ENCODE results near the gene C3orf33. TPM values are rescaled to one million over a fixed set of nuclear protein-coding genes. Genes with fewer than 3 reads are reported as not detected.
"Not testable (repeated sequence)": the region's sequence is repeated elsewhere in the genome, so short reads cannot be mapped to it uniquely, and the experiment has no call there.

Gene C3orf33
- total and polyA plus RNA-seq, 2 of the 8 experiments (the other 6 are each of a cell fraction or from before 2014, with no cell fraction given) = 3.4 to 4.5 TPM

DNA sequence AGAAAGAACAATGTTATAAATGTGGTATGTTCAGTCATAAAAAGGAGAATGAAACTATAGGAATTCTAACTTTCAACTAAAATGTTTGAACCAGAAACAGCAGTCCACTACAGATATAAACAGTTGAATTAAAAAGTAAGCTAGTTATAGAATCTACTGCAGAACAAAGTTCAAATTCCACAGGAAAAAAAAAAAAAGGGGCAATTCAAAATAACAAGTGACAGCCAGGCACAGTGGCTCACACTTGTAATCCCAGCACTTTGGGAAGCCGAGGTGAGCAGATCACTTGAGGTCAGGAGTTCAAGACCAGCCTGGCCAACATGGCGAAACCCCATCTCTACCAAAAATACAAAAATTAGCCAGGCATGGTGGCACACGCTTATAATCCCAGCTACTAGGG, 43.3 kb upstream of the C3orf33 start:
- H3K4ac ChIP-seq (replicated peaks; ENCODE audit: insufficient read length, low read depth, low read length); H3K23ac ChIP-seq (ENCODE audit: insufficient read length); H4K8ac ChIP-seq (ENCODE audit: extremely low read depth, insufficient read depth, low read length); H2BK120ac ChIP-seq (replicated peaks; ENCODE audit: low read depth, low read length); H4K5ac ChIP-seq (ENCODE audit: insufficient read length, low read depth, low read length); H4K91ac ChIP-seq (replicated peaks; ENCODE audit: insufficient read length, low read length); H3K27ac ChIP-seq (ENCODE audit: low read depth, low read length); H3K18ac ChIP-seq (ENCODE audit: extremely low read depth, low read length); H3K36me3 ChIP-seq (ENCODE audit: control insufficient read depth in 2 of 4, insufficient read depth in 4 of 4, low read length in 3 of 4); FAIRE-seq; H3K14ac ChIP-seq (ENCODE audit: insufficient read length); H2BK5ac ChIP-seq (ENCODE audit: low read depth, low read length); H3K9ac ChIP-seq (replicated peaks in 1 of 4; ENCODE audit: extremely low read depth in 1 of 4, low read depth in 3 of 4, low read length in 3 of 4); H3K4me3 ChIP-seq (ENCODE audit: extremely low read depth in 1 of 4, insufficient read depth in 2 of 4, low read depth in 3 of 4, low read length in 4 of 4); H3K4me2 ChIP-seq (ENCODE audit: insufficient read depth in 1 of 2, low read depth in 2 of 2, low read length in 2 of 2); H3K4me1 ChIP-seq (replicated peaks in 1 of 4; ENCODE audit: control insufficient read depth in 3 of 4, insufficient read depth in 4 of 4, low read length in 3 of 4); H3K56ac ChIP-seq (replicated peaks; ENCODE audit: insufficient read length, low read depth, low read length); H3K27me3 ChIP-seq (replicated peaks in 1 of 4; ENCODE audit: control insufficient read depth in 3 of 4, extremely low read depth in 1 of 4, insufficient read depth in 3 of 4, low read length in 3 of 4); H2BK12ac ChIP-seq (ENCODE audit: low read depth, low read length); DNase-seq (ENCODE audit: low read depth in 1 of 2, low spot score in 2 of 2); H3K79me1 ChIP-seq (ENCODE audit: low read depth, low read length); H3K9me3 ChIP-seq (ENCODE audit: insufficient read depth in 2 of 2, low read depth in 1 of 2, low read length in 1 of 2); H4K20me1 ChIP-seq (replicated peaks in 1 of 2; ENCODE audit: control insufficient read depth in 1 of 2, insufficient read depth in 2 of 2, low read length in 2 of 2); H2AK5ac ChIP-seq (ENCODE audit: low read depth, low read length); H2BK20ac ChIP-seq (ENCODE audit: low read length); H2AFZ ChIP-seq (ENCODE audit: low read length); H3K23me2 ChIP-seq (ENCODE audit: low read depth, low read length); H2BK15ac ChIP-seq (ENCODE audit: low read length): not testable (repeated sequence)
- WGBS, 2 experiments (ENCODE audit: extremely low coverage in 1 of 2, insufficient coverage in 1 of 2, insufficient read length in 1 of 2, insufficient replicate concordance in 2 of 2, low coverage in 1 of 2, low lambda C conversion rate in 2 of 2, missing lambda C conversion rate in 1 of 2) = 94% methylated on average over 3 of the region's 3 CpGs; no CpG with 5 or more reads in 1 of the 2 experiments
- POLR2A ChIA-PET (ENCODE audit: partially characterized antibody) = interaction anchor here (1.3 kb wide), 1 partner anchor 23 kb away, joined by 3 read pairs; no protein-coding TSS in a partner anchor
- CTCF ChIA-PET (ENCODE audit: partially characterized antibody) = interaction anchor here (0.8 to 1.9 kb wide), 3 partner anchors 34 to 94 kb away, joined by 3 to 9 read pairs (median 3); partner anchors contain the start of gene C3orf33
- H3K79me2 ChIP-seq (ENCODE audit: control insufficient read depth in 1 of 2, insufficient read depth in 2 of 2, low read length in 2 of 2) = peaks cover 7 to 44% of the 10 kb centered on the region in 2 experiments

Data from H1 (cell line).